Islet precursor cell (in vitro differentiated cells): ENCODE measurements around the gene ADK.

ENCODE experiments used
- DNase-seq: peaks from one replicate; pipeline ENCODE4 v3.0.0-alpha.2; 2018

ADK gene

DNA sequence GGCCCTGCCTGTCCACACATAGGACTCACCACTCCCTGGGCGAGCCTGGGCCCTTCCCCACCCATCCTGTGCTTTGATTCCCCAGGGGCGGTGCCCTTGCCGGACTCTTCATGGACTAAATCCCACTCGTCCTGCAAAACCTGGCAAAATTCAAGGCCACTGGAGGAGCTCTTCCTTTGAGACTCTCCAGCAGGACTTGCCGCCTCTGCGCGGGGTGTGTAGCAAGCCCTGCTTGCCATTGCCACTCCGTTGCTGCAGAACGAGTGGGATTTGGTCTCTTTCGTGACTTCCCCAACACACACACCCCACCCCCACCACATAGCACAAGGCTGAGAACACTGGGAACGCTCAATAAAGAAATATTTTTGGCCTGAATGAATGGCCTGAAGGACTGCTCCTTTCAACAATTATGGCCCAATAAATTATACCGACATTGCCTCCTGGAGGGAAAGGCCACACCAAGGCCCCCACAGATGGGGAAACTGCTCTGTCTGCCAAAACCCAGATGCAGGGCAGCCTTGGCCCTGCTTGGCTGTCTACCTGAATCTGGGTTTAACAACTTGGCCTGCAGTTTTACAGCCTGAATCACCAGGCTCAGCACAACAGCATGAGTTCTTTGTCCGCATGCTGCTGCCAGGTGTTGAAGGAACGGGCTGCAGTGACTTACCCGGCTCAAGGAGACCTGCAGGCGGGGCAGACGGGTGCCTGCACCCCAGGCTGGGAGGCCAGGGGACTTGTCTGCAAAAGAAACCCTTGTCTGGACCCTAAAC is 602.6 kb downstream of the ADK start:
- DNase-seq = peak; percentile 63

DNA sequence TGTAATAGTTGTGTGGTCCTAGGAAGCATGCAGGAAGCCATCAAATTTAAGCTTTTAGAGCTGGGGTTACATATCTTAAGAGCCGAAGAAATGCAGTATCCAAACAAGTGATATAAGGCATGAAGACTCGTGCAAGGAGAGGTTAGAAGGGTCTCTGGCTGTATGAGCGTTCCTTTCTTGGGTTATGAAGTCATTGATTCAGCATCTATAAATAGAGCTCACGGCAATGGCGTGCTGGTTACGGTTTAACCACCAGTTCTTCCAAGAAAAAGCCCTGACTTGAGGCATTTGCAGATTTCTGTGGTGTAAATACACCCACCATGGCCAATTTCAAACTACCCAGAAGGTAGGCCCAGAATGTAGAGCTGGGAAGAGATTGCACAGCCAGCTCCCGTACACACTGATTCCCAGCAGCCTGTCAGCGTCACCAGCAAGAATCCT is 603.4 kb downstream of the ADK start:
- no peak for DNase-seq

DNA sequence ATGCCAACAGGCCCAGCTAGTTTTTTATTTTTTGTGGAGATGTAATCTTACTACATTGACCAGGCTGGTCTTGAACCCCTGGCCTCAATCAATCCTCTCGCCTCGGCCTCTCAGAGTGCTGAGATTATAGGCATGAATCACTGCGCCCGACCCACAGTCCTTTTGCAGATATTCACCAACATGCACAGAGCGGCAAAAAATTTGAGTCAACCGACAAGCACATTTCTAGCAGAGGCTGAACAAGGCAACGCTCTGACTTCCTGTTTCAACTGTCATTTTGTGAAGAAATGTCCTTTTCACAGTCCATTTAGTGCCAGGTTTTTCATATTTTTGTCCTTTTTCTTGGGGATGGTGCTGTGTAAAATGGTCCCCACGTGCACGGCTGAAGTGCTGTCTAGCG is 604.3 kb downstream of the ADK start:
- no peak for DNase-seq
